ENCODE data around the gene SLC24A1.

GRCh38 chr15:65641768-65642475 lies 20.2 kb downstream of the SLC24A1 start:
- TF ChIP-seq CTCF (IDR thresholded peaks at IDR 0.05; ENCODE audit: low read depth, low read length) (no peak), POLR2A (IDR thresholded peaks at IDR 0.05; ENCODE audit: extremely low read depth, insufficient read length) (no peak)

Data from NB4 (cell line).